Immature natural killer cell (primary cell): ENCODE data around the gene SSB. TPM values are rescaled to one million over a fixed set of nuclear protein-coding genes. Genes with fewer than 3 reads are reported as not detected.
A peak's percentile ranks its signal among the peaks of the same experiment; 100 is the strongest.
"Not testable (repeated sequence)": the region's sequence is repeated elsewhere in the genome, so short reads cannot be mapped to it uniquely, and the experiment has no call there.

Experiments
- DNase-seq, 3 donors: peaks; one replicate each; pipeline ENCODE4 v3.0.0; 2022; ENCODE audit warnings: mixed read lengths in 1 of 3
- H3K27ac Mint-ChIP-seq, 6 donors: one replicate each; pipeline ENCODE4 v1.8.0; 2020; ENCODE audit warnings: mixed read lengths in 6 of 6, mild to moderate bottlenecking in 5 of 6, inconsistent platforms in 4 of 6, moderate library complexity in 3 of 6
- H3K27me3 Mint-ChIP-seq, 3 donors: one replicate each; pipeline ENCODE4 v1.8.0; 2020 to 2021; ENCODE audit warnings: low read depth in 3 of 3, mild to moderate bottlenecking in 3 of 3, mixed read lengths in 3 of 3, moderate library complexity in 3 of 3, inconsistent platforms in 1 of 3
- H3K36me3 Mint-ChIP-seq, 3 donors: one replicate each; pipeline ENCODE4 v1.8.0; 2020; ENCODE audit warnings: mixed read lengths in 3 of 3, inconsistent platforms in 2 of 3, mild to moderate bottlenecking in 2 of 3
- H3K4me1 Mint-ChIP-seq, 2 donors: one replicate each; pipeline ENCODE4 v1.8.0; 2020; ENCODE audit warnings: inconsistent platforms in 2 of 2, mild to moderate bottlenecking in 2 of 2, mixed read lengths in 2 of 2, moderate library complexity in 1 of 2
- H3K4me3 Mint-ChIP-seq, 5 donors: one replicate each; pipeline ENCODE4 v1.8.0; 2020; ENCODE audit warnings: mild to moderate bottlenecking in 5 of 5, mixed read lengths in 5 of 5, inconsistent platforms in 3 of 5, moderate library complexity in 3 of 5
- H3K9me3 Mint-ChIP-seq, 6 donors: one replicate each; pipeline ENCODE4 v1.8.0; 2020; ENCODE audit warnings: mild to moderate bottlenecking in 6 of 6, mixed read lengths in 6 of 6, inconsistent platforms in 4 of 6, moderate library complexity in 3 of 6
- polyA plus RNA-seq, 3 donors: library from polyadenylated mRNA; unstranded; fragments of 300-500 nt; fragmentation: Illumina TruSeq; gene quantifications; one replicate each; pipeline ENCODE4 v1.2.3, GENCODE V29; 2021

The SSB gene
- 100 to 1,000 TPM in 1 of 3 donors, 10 to 100 TPM in 2; 67.1 to 115 (median 73.1) TPM for polyA plus RNA-seq

DNA sequence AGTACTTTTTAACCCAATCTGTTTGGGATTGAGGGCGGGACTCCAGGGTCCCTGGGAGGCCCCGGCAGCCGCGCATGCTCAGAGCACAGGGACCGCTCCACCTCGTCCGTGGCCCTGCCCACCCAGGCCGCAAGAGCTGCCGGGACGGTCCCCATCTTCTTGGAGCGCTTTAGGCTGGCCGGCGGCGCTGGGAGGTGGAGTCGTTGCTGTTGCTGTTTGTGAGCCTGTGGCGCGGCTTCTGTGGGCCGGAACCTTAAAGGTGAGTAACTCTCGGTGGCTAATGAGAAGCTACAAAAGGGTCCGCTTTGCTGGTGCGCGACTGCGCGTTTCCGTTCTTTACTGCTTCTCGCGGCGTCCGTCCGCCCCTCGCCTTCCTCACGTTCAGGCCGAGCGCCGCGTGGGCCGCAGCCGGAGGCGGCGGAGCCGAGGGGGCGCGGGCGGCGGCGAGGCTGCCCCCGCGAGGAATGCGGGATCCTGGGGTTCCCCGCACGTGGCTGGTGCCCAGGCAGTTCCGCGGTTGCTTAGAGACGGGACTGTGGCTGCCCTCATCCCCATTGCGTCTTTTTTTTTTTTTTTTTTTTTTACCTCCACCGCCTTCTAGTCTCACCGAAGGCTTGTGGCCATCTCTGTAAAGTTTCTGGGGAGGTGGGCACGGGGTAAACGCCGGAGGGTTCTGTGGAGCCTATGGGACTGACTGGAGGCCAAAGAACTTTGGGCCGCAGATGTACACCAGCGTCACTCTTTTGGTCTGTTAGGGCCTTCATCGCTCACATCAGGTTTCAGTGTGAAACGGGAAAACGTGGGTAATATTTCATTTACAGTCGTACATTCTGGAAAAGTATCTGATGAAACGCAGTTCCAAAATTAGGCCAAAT, at the start of gene SSB:
SSB (plus strand) TSS at position 154 of the 875 bp plus-strand sequence. CDS start 2,090 bp downstream, outside the sequence.
- peak; percentile 88 to 89 (median 89) for DNase-seq
- Mint-ChIP-seq H3K9me3 (no peaks in the 10 kb centered on the region), H3K27me3 (peaks cover 0 to 14% (median 4%) of the 10 kb centered on the region in 3 donors), H3K36me3 (peaks cover 0 to 10% (median 9%) of the 10 kb centered on the region in 3 donors), H3K4me1 (peaks cover 17 to 42% of the 10 kb centered on the region in 2 donors), H3K4me3 (peak within 1 kb of the TSS; percentile 83 to 93 (median 88)), H3K27ac (peak within 1 kb of the TSS; percentile 88 to 96 (median 94))

DNA sequence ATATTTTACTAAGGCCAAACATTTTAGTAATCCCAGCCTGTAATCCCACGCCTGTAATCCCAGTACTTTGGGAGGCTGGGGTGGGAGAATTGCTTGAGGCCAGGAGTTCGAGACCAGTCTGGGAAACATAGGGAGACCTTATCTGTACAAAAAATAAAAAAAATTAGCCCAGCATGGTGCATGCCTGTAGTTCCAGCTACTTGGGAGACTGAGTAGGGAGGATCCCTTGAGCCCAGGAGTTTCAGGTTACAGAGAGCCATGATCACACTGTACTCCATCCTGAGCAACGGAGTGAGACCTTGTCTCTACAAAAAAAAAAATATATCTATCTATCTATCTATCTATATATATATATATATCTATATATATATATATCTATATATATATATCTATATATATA, 45.9 kb upstream of the SSB start:
- Mint-ChIP-seq H3K36me3 (no peaks in the 10 kb centered on the region), H3K27ac (no peak overlapping the region), H3K9me3 (no peaks in the 10 kb centered on the region), H3K27me3 (peaks cover 0 to 6% (median 1%) of the 10 kb centered on the region in 3 donors), H3K4me1 (no peaks in the 10 kb centered on the region), H3K4me3 (no peak overlapping the region)
- no peak for DNase-seq

DNA sequence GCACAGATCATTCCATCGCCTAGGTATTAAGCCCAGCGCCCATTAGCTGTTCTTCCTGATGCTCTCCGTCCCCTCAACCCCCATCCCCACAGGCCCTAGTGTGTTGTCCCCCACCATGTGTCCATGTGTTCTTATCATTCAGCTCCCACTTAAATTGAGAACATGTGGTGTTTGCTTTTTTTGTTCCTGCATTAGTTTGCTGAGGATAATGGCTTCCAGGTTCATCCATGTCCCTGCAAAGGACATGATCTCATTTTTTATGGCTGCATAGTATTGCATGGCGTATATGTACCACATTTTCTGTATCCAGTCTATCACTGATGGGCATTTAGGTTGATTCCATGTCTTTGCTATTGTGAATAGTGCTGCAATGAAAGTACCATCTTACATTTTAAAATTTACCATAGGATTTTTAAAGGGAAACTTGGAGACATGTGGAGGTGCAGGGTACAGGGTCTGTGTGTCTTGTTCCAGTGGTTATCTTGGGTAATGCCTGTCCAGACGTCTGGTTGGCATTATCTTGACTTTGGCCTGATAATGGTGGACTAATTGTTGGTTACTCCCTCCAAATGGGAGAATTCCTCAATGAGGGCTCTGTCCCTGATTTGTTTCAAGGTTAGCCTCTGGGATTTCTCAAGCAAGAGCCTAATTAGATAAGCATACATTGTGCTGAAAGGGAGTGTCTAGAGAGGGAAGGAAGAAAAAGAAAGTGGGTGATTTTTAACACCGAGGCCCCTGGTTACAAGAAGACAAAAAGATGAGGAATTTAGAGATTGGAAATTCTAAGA, 43.4 kb upstream of the SSB start:
- no peaks in the 10 kb centered on the region for H3K36me3 Mint-ChIP-seq
- H3K27ac Mint-ChIP-seq = no peak overlapping the region
- no peaks in the 10 kb centered on the region for H3K9me3 Mint-ChIP-seq
- H3K4me1 Mint-ChIP-seq = peaks cover 0 to 2% of the 10 kb centered on the region in 2 donors
- no peak for DNase-seq
- H3K27me3 Mint-ChIP-seq = peaks cover 0 to 6% (median 4%) of the 10 kb centered on the region in 3 donors
- no peak overlapping the region for H3K4me3 Mint-ChIP-seq

DNA sequence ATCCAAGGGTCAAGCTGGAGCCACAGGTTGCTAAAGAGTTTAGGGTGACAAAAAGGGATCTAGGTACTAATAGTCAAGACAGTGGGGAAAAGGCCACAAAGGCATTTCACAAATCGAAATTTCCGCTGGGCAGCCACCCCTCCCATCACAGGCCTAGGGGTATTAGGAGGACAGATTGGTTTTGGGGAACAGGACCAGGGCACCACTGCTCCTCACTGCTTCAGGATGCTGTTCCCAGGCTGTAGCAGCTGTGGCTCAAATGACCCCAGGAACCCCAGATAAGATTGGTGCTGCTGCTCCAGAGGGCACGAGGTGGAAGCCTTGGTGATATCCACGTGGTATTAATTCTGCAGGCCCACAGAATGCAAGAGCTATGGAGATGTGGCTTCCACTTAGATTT, 42.3 kb upstream of the SSB start:
- H3K27me3 Mint-ChIP-seq = peaks cover 0 to 6% (median 4%) of the 10 kb centered on the region in 3 donors
- no peaks in the 10 kb centered on the region for H3K9me3 Mint-ChIP-seq
- H3K4me3 Mint-ChIP-seq = no peak overlapping the region
- H3K4me1 Mint-ChIP-seq = peaks cover 2 to 10% of the 10 kb centered on the region in 2 donors
- H3K27ac Mint-ChIP-seq = no peak overlapping the region
- no peaks in the 10 kb centered on the region for H3K36me3 Mint-ChIP-seq
- DNase-seq = no peak

DNA sequence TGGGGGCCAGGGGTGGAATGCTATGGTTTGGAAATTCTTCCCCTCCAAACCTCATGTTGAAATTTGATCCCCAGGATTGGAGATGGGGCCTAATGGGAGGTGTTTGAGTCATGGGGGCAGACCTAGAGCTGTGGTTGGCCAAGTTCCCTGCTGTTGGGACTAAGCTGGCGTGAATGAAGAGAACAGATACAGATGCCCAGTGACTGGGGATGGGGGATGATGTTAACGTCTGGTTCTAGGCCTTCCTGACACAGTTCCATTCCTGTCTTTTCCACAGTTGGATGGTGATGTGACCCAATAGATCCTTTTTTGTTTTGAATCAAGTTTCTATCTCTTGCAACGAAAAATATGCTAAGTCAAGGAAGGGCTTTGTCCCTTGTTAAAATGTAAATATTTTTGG, 41.3 kb upstream of the SSB start:
- H3K4me1 Mint-ChIP-seq = peaks cover 12 to 21% of the 10 kb centered on the region in 2 donors
- no peak overlapping the region for H3K4me3 Mint-ChIP-seq
- DNase-seq = no peak
- no peak overlapping the region for H3K27ac Mint-ChIP-seq
- peaks cover 0 to 6% (median 4%) of the 10 kb centered on the region in 3 donors for H3K27me3 Mint-ChIP-seq
- no peaks in the 10 kb centered on the region for H3K36me3 Mint-ChIP-seq
- no peaks in the 10 kb centered on the region for H3K9me3 Mint-ChIP-seq

DNA sequence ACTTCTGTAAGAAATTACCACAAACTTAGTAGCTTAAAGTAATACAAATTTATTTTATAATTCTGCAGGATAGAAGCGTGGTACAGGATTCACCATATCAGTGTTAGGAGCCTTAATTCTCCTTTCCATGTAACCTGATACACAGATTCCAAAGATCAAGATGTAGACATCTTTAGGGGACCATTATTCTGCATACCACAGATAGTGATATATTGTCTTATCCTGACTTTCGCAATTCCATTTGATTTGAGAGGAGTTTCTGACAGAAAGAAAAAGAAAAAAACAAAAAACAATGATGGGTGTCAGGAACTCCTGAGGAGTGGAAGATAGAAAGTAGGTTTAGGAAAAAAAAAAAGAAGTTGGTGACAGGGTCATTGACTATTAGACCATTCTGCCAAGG, 40.9 kb upstream of the SSB start:
- Mint-ChIP-seq H3K9me3 (no peaks in the 10 kb centered on the region), H3K4me1 (peaks cover 17 to 22% of the 10 kb centered on the region in 2 donors), H3K36me3 (no peaks in the 10 kb centered on the region), H3K4me3 (no peak overlapping the region), H3K27ac (no peak overlapping the region), H3K27me3 (peaks cover 0 to 6% (median 4%) of the 10 kb centered on the region in 3 donors)
- DNase-seq = no peak

DNA sequence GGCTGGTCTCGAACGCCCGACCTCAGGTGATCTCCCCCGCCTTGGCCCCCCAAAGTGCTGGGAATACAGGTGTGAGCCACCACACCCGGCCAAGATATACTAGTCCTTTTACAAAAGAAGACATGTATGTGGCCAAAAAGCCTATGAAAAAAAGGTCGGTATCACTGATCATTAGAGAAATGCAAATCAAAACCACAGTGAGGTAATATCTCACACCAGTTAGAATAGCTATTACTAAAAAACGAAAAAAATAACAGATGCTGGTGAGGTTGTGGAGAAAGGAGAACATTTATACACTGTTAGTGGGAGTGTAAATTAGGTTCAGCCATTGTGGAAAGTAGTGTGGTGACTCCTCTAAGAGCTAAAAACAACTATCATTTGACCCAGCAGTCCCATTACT, 38.7 kb upstream of the SSB start:
- no peak overlapping the region for H3K4me3 Mint-ChIP-seq
- peaks cover 18 to 22% of the 10 kb centered on the region in 2 donors for H3K4me1 Mint-ChIP-seq
- H3K27ac Mint-ChIP-seq = no peak overlapping the region
- DNase-seq = no peak
- H3K36me3 Mint-ChIP-seq = no peaks in the 10 kb centered on the region
- H3K9me3 Mint-ChIP-seq = no peaks in the 10 kb centered on the region
- peaks cover 0 to 6% (median 4%) of the 10 kb centered on the region in 3 donors for H3K27me3 Mint-ChIP-seq

DNA sequence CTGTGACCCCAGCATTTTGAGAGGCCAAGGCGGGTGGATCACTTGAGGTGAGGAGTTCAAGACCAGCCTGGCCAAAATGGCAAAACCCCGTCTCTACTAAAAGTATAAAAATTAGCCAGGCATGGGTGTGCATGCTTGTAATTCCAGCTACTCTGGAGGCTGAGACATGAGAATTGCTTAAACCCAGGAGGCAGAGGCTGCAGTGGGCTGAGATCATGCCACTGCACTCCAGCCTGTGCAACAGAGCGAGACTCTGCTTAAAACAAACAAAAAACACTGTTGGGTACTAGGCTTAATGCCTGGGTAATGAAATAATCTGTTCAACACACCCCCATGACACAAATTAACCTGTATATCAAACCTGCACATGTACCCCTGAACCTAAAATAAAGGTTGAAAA, 37.9 kb upstream of the SSB start:
- not testable (repeated sequence) for H3K4me3 Mint-ChIP-seq, H3K36me3 Mint-ChIP-seq, H3K9me3 Mint-ChIP-seq, H3K27ac Mint-ChIP-seq, H3K27me3 Mint-ChIP-seq, DNase-seq
- H3K4me1 Mint-ChIP-seq = peaks cover 18 to 22% of the 10 kb centered on the region in 2 donors

DNA sequence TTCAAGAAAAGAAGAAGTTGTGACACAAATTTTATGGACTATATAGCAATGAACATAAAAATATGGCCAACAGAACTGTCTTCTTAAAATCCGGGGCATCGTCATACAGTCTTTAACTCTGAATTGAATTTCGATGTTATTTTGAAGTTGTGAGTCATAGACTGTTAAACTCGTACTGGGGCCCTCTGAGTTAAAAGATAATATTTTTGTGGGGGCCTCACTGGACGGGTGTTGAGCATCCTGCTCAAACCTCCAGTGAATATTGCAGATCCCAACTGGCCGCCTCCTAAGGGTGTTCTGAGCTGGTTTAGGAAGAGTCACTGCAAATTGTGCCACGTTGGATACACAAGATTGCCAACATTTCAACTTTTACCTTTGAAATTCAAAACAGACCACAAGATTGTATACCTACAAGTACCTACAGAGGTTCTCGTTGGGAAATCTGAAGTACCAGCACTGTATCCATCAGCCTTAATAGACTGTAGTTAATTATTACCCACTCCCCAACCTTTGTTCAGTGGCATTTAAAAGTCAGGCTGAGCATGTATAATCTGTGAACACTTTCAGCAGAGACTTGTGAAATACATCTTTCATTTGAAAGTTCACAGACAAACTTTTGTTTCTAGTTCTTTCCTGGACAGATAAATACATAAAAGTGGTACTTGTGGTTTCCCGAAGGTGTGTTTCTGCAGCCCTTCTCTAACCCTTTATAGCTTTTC, 37.3 kb upstream of the SSB start:
- H3K36me3 Mint-ChIP-seq = no peaks in the 10 kb centered on the region
- H3K4me1 Mint-ChIP-seq = peaks cover 18 to 22% of the 10 kb centered on the region in 2 donors
- peak overlapping the region in 4 of 5 donors; percentile 10 to 39 (median 27) for H3K4me3 Mint-ChIP-seq
- no peaks in the 10 kb centered on the region for H3K9me3 Mint-ChIP-seq
- H3K27ac Mint-ChIP-seq = peak overlapping the region in 2 of 6 donors; percentile 15 to 39
- DNase-seq = peak in 2 of 3 donors; percentile 28 to 33
- peaks cover under 1 to 3% (median 2%) of the 10 kb centered on the region in 3 donors for H3K27me3 Mint-ChIP-seq

DNA sequence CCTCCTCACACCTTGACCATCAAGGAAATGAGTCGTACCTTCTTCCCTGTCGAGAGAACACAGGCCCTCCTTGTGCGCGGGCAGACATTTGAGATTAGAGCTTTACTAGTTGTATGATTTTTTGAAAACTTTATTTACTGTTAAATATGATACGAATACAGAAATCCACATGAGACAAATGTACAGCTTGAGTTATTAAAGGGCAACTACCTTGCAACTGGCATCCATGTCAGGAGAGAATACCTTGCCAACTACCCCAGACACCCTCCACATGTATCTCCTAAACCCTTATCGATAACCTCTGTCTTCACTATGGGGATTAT, 36.7 kb upstream of the SSB start:
- Mint-ChIP-seq H3K36me3 (no peaks in the 10 kb centered on the region), H3K4me1 (peaks cover 18 to 22% of the 10 kb centered on the region in 2 donors), H3K27me3 (peaks cover 2 to 3% (median 3%) of the 10 kb centered on the region in 3 donors), H3K27ac (peak overlapping the region in 3 of 6 donors; percentile 3 to 39 (median 15)), H3K4me3 (peak overlapping the region in 4 of 5 donors; percentile 10 to 39 (median 27)), H3K9me3 (no peaks in the 10 kb centered on the region)
- DNase-seq = peak in 1 of 3 donors; percentile 37

DNA sequence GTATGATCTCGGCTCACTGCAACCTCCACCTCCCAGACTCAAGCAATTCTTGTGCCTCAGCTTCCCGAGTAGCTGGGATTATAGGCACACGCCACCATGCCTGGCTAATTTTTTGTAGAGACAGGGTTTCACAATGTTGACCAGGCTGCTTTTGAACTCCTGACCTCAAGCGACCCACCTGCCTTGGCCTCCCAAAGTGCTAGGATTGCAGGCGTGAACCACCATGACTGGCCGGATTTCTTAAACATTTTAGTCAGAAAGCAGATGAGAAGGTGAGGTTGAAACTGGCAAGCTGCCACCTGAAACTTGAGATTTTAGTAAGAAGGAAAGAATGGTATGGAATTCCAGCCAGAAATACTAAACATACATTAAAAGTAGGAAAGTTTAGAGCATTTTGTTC, 33.1 kb upstream of the SSB start:
- no peaks in the 10 kb centered on the region for H3K9me3 Mint-ChIP-seq
- no peak for DNase-seq
- peaks cover 33 to 34% of the 10 kb centered on the region in 2 donors for H3K4me1 Mint-ChIP-seq
- H3K36me3 Mint-ChIP-seq = no peaks in the 10 kb centered on the region
- no peak overlapping the region for H3K27ac Mint-ChIP-seq
- H3K4me3 Mint-ChIP-seq = no peak overlapping the region
- peaks cover 4 to 14% (median 5%) of the 10 kb centered on the region in 3 donors for H3K27me3 Mint-ChIP-seq

DNA sequence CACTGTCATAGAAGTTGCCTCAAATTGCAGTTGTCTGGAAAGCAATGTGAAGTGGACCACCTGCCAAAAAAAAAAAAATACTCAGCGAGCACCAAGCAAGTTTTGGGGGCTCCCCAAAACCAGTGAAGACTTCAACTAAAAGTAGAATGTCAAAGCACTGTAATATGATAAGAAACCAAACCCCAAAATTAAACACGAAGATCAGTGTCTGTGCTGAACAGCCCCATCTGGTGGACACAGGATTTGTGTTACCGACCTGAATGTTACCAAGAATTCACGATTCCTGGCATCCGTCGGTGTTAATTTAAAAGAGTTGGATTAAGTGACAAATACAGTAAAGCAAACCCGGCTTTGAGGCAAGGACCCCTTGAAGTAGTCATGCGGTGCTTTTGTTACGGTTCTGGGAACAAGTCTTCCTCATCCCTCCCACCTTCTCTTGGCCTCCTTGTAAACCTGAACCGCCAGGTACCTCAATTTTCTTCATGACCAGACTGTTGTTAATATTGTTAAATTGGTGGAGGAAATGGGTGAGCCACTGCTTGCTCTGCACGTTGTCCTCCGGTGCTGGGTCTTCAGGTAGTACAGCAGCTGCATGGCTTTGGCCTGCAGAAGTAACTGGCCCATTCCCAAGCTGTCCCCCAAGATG, 31.3 kb upstream of the SSB start:
- Mint-ChIP-seq H3K4me3 (peak overlapping the region; percentile 15 to 62 (median 44)), H3K27me3 (peaks cover 5 to 14% (median 6%) of the 10 kb centered on the region in 3 donors), H3K27ac (no peak overlapping the region), H3K36me3 (no peaks in the 10 kb centered on the region), H3K9me3 (no peaks in the 10 kb centered on the region), H3K4me1 (peaks cover 17 to 21% of the 10 kb centered on the region in 2 donors)
- peak; percentile 39 to 54 (median 40) for DNase-seq
